CD4-positive, alpha-beta memory T cell (primary cell): ENCODE results near the gene ATP4B. TPM values are rescaled to one million over a fixed set of nuclear protein-coding genes. Genes with fewer than 3 reads are reported as not detected.

ENCODE experiments used
- CTCF ChIA-PET: fragments of 350-600 bp; sonication (Branson Sonifier 250); formaldehyde crosslinking; loops from one replicate; lab custom pipeline; 2021; ENCODE audit warnings: inconsistent platforms; ENCODE audit not compliant: partially characterized antibody; lab: Charles Lee
- POLR2A ChIA-PET: fragments of 350-600 bp; sonication (Branson Sonifier 250); formaldehyde crosslinking; loops from one replicate; lab custom pipeline; 2021; ENCODE audit not compliant: partially characterized antibody; lab: Charles Lee
- DNase-seq, 5 donors: peaks; one replicate each; pipeline versions ENCODE4 v3.0.0 to v3.0.0-alpha.2; 2020 to 2022; ENCODE audit warnings: mixed read lengths in 1 of 5
- H3K27ac ChIP-seq: one replicate; pipeline ENCODE4 v1.7.0; 2013; ENCODE audit warnings: low read depth, low read length
- H3K27me3 ChIP-seq: 2 replicates; pipeline ENCODE4 v1.7.0; 2013; ENCODE audit warnings: mild to moderate bottlenecking, low read length, moderate library complexity; ENCODE audit not compliant: insufficient read depth
- H3K36me3 ChIP-seq: 2 replicates; pipeline ENCODE4 v1.7.0; 2013; ENCODE audit warnings: mild to moderate bottlenecking, low read length, moderate library complexity; ENCODE audit not compliant: insufficient read depth
- H3K4me1 ChIP-seq: 2 replicates; pipeline ENCODE4 v1.7.0; 2013; ENCODE audit warnings: mild to moderate bottlenecking, low read length, moderate library complexity; ENCODE audit not compliant: insufficient read depth
- H3K4me3 ChIP-seq, 2 donors: one replicate each; pipeline ENCODE4 v1.7.0; 2013; ENCODE audit warnings: low read length in 2 of 2, mild to moderate bottlenecking in 1 of 2
- H3K9me3 ChIP-seq, 2 donors: one replicate each; pipeline ENCODE4 v1.7.0; 2013; ENCODE audit warnings: low read length in 2 of 2, control low read depth in 1 of 2; ENCODE audit not compliant: control insufficient read depth in 1 of 2
- H3K27ac Mint-ChIP-seq, 7 donors: one replicate each; pipeline ENCODE4 v1.8.0; 2020 to 2021; ENCODE audit warnings: mixed read lengths in 7 of 7, mild to moderate bottlenecking in 6 of 7, inconsistent platforms in 3 of 7, moderate library complexity in 3 of 7
- H3K27me3 Mint-ChIP-seq, 2 donors: one replicate each; pipeline ENCODE4 v1.8.0; 2020 to 2021; ENCODE audit warnings: mixed read lengths in 2 of 2
- H3K36me3 Mint-ChIP-seq, 2 donors: one replicate each; pipeline ENCODE4 v1.8.0; 2020 to 2021; ENCODE audit warnings: mixed read lengths in 2 of 2, inconsistent platforms in 1 of 2, mild to moderate bottlenecking in 1 of 2
- H3K4me1 Mint-ChIP-seq, 4 donors: one replicate each; pipeline ENCODE4 v1.8.0; 2020 to 2021; ENCODE audit warnings: mixed read lengths in 4 of 4, mild to moderate bottlenecking in 1 of 4
- H3K4me3 Mint-ChIP-seq, 8 donors: one replicate each; pipeline ENCODE4 v1.8.0; 2020 to 2021; ENCODE audit warnings: mixed read lengths in 8 of 8, mild to moderate bottlenecking in 7 of 8, moderate library complexity in 6 of 8, inconsistent platforms in 3 of 8
- H3K9me3 Mint-ChIP-seq, 8 donors: one replicate each; pipeline ENCODE4 v1.8.0; 2020 to 2021; ENCODE audit warnings: mixed read lengths in 8 of 8, mild to moderate bottlenecking in 5 of 8, inconsistent platforms in 3 of 8, moderate library complexity in 1 of 8
- intact Hi-C: fragments of 100-400 bp; cut with micrococcal nuclease; formaldehyde crosslinking; loops from one replicate; pipeline ENCODE4 v1.15.1; 2023
- polyA plus RNA-seq, 2 donors: library from polyadenylated mRNA; unstranded; fragments of 300-500 nt; fragmentation: Illumina TruSeq; gene quantifications; one replicate each; pipeline ENCODE4 v1.2.3, GENCODE V29; 2021
- total RNA-seq, 2 experiments: library from RNA; stranded (reverse); gene quantifications; one replicate each; pipeline ENCODE4 v1.2.3, GENCODE V29; 2021

The ATP4B gene
- total and polyA plus RNA-seq, 4 experiments from 2014 or later: 0.21 TPM; not detected in 3

DNA sequence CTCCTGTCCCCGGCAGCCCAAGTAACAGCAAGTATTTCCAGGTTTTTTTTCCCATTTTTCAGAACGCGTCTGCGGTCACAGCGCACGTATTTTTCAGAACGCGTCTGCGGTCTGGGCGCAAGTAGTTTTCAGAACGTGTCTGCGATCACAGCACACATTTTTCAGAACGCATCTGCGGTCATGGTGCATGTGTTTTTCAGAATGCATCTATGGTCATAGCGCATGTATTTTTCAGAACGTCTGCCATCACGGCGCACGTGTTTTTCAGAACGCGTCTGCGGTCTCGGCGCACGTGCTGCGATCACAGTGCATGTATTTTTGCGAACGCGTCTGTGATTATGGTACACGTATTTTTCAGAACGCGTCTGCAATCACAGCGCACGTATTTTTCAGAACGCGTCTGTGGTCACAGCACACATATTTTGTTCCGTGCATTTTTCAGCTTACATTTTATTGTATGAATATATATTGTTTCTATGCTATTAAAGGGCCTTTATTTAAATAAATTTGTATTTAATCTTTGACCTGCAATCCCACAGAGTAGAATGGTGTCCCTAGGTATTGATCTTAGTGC lies 19.7 kb downstream of the ATP4B start:
- peaks cover 0 to 15% (median 0%) of the 10 kb centered on the region in 8 donors for H3K9me3 Mint-ChIP-seq
- Histone ChIP-seq H3K27me3 (no peaks in the 10 kb centered on the region), H3K36me3 (peaks cover 44% of the 10 kb centered on the region), H3K4me3 (no peak overlapping the region), H3K4me1 (no peaks in the 10 kb centered on the region), H3K9me3 (no peaks in the 10 kb centered on the region), H3K27ac (no peak overlapping the region)
- H3K27ac Mint-ChIP-seq: no peak overlapping the region
- DNase-seq: no peak
- no peak overlapping the region for H3K4me3 Mint-ChIP-seq
- H3K36me3 Mint-ChIP-seq: peaks cover 72 to 75% of the 10 kb centered on the region in 2 donors
- peaks cover 0 to 5% (median under 1%) of the 10 kb centered on the region in 4 donors for H3K4me1 Mint-ChIP-seq
- intact Hi-C loops: loop anchor here (5.0 kb wide), 1 partner anchor 279 kb away; no protein-coding TSS in a partner anchor
- no peaks in the 10 kb centered on the region for H3K27me3 Mint-ChIP-seq
- POLR2A ChIA-PET: no interaction called here
- CTCF ChIA-PET: no interaction called here

DNA sequence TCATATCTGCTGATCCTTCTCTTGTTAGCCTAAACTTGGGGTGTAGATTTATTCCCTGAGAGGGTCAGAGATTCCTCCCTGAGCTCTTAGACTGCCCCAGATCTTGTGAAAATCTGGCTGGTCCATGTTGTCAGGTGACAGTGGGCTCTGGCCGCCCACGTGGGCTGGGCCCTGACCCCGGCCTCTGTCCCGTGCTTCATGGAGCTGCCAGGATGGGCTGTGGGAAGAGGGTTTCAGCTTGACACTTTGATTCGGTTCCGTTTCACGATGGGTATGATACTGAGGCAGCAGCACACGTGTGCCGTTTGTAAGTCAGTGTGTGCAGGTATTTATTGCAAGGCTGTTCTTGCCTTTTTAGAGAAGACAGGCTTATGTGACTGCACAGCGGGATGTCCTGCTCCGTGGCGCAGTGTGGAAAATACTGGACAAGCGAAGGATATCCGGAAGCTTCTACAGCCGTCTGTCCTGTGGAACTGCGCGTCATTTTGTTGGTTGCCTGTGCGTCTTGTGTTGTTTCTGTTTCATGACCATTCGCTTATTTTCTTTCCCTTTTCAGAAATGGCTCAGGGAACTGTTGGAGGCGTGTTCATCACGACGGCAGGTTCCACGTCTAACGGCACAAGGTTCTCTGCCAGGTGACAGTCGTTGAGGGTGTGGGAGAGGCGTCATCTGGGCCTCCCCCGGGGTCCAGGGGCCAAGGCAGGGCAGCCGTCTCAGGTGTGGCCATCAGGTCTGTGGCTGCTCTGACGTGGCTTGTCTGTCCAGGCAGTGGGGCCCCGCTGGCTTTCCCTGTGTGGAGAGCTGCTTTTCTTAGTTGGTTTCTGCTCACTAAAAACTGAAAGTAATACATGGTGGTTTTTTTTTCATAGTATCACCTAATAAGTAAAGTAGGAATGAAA lies 20.5 kb downstream of the ATP4B start:
- no peak for DNase-seq
- H3K27ac Mint-ChIP-seq: no peak overlapping the region
- H3K36me3 Mint-ChIP-seq: peaks cover 78 to 81% of the 10 kb centered on the region in 2 donors
- no peaks in the 10 kb centered on the region for H3K4me1 ChIP-seq
- no peaks in the 10 kb centered on the region for H3K9me3 ChIP-seq
- H3K27me3 Mint-ChIP-seq: no peaks in the 10 kb centered on the region
- H3K4me1 Mint-ChIP-seq: peaks cover 0 to 5% (median under 1%) of the 10 kb centered on the region in 4 donors
- H3K9me3 Mint-ChIP-seq: peaks cover 0 to 14% (median 0%) of the 10 kb centered on the region in 8 donors
- no peaks in the 10 kb centered on the region for H3K27me3 ChIP-seq
- intact Hi-C loops: loop anchor here (5.0 kb wide), 1 partner anchor 280 kb away; no protein-coding TSS in a partner anchor
- no peak overlapping the region for H3K27ac ChIP-seq
- H3K36me3 ChIP-seq: peaks cover 44% of the 10 kb centered on the region
- no peak overlapping the region for H3K4me3 ChIP-seq
- H3K4me3 Mint-ChIP-seq: no peak overlapping the region
- POLR2A ChIA-PET: no interaction called here
- CTCF ChIA-PET: no interaction called here

DNA sequence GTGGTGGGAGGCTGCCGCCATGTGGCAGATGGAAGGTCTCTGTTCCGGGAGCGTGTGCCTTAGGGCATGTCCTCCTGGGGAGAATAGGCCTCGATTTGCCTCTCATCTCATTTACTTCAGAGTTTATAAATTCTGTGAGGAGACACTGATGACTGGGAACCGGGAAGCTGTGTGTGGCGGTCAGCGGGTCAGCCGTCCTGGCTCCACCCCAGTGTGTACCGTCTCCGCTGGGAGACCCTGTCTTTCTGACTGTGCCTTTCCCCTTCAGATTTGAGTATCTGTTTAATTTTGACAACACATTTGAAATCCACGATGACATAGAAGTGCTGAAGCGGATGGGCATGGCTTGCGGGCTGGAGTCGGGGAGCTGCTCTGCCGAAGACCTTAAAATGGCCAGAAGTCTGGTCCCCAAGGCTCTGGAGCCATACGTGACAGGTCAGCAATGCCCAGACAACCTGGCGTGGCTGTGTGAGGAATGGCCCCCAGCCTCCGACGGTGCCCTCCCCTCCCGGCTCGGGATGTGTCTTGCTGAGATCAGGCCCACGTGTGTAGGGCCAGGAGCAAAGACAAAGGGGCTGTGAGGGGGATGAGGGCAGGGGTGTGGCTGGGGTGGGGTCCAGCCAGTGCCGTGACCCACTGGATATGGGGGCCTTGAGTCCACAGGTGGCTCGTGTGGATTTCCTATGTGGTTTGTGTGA lies 21.6 kb downstream of the ATP4B start:
- intact Hi-C loops: loop anchor here (5.0 kb wide), 1 partner anchor 281 kb away; no protein-coding TSS in a partner anchor
- CTCF ChIA-PET: no interaction called here
- no peak overlapping the region for H3K27ac Mint-ChIP-seq

DNA sequence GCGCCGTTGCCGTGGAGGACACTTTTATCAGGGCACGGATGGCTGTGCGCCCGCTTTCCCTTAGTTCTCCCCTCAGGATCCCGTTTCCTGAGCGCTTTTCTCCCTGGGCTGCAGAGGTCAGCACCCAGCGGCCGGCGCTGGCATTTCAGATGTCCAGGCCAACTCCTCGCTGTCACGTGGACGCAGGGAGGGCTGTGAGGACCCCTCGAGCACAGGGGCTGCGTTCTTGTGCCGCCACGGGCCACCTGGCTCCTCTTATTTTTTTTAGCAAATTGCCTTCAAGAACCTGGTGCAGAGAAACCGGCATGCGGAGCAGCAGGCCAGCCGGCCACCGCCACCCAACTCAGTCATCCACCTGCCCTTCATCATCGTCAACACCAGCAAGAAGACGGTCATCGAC lies 22.3 kb downstream of the ATP4B start:
- Histone ChIP-seq H3K4me1 (no peaks in the 10 kb centered on the region), H3K27ac (no peak overlapping the region), H3K9me3 (no peaks in the 10 kb centered on the region), H3K27me3 (no peaks in the 10 kb centered on the region), H3K4me3 (no peak overlapping the region), H3K36me3 (peaks cover 49% of the 10 kb centered on the region)
- Mint-ChIP-seq H3K4me3 (no peak overlapping the region), H3K9me3 (peaks cover 0 to 5% (median 0%) of the 10 kb centered on the region in 8 donors), H3K36me3 (peaks cover 77% of the 10 kb centered on the region in 2 donors), H3K27ac (no peak overlapping the region), H3K27me3 (no peaks in the 10 kb centered on the region), H3K4me1 (peaks cover 0 to 5% (median under 1%) of the 10 kb centered on the region in 4 donors)
- CTCF ChIA-PET: no interaction called here
- intact Hi-C loops: loop anchor here (5.0 kb wide), 1 partner anchor 282 kb away; no protein-coding TSS in a partner anchor
- POLR2A ChIA-PET: no interaction called here
- DNase-seq: no peak

More for the DNA sequence above, 21.6 kb downstream of the ATP4B start:
- no peak overlapping the region for H3K27ac ChIP-seq
- POLR2A ChIA-PET: no interaction called here
- no peaks in the 10 kb centered on the region for H3K27me3 Mint-ChIP-seq
- peaks cover 0 to 5% (median under 1%) of the 10 kb centered on the region in 4 donors for H3K4me1 Mint-ChIP-seq
- H3K4me3 Mint-ChIP-seq: no peak overlapping the region
- peaks cover 77% of the 10 kb centered on the region in 2 donors for H3K36me3 Mint-ChIP-seq
- H3K9me3 Mint-ChIP-seq: peaks cover 0 to 7% (median 0%) of the 10 kb centered on the region in 8 donors
- no peak overlapping the region for H3K4me3 ChIP-seq
- H3K4me1 ChIP-seq: no peaks in the 10 kb centered on the region
- H3K27me3 ChIP-seq: no peaks in the 10 kb centered on the region
- no peak for DNase-seq
- H3K9me3 ChIP-seq: no peaks in the 10 kb centered on the region
- H3K36me3 ChIP-seq: peaks cover 49% of the 10 kb centered on the region

DNA sequence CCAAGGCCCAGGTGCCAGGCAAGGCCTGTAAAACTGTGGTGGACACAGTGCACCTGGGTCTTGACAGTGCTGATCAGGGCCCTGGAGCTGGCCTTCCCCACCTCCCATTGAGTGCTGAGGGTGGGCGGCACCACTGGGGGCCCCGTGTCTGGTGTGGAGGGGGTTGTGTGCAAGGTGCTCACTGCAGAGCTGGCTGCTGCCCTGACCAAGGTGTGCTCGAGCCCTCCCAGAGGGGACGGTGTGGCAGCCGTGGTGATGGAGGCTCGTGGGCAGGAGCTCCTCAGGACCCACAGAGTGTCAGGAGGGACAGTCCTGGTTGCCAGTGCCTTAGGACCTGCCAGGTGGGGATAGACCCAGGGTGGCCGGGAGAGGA lies 23.0 kb downstream of the ATP4B start:
- H3K27ac ChIP-seq: no peak overlapping the region
- H3K36me3 ChIP-seq: peaks cover 49% of the 10 kb centered on the region
- H3K4me3 Mint-ChIP-seq: no peak overlapping the region

DNA sequence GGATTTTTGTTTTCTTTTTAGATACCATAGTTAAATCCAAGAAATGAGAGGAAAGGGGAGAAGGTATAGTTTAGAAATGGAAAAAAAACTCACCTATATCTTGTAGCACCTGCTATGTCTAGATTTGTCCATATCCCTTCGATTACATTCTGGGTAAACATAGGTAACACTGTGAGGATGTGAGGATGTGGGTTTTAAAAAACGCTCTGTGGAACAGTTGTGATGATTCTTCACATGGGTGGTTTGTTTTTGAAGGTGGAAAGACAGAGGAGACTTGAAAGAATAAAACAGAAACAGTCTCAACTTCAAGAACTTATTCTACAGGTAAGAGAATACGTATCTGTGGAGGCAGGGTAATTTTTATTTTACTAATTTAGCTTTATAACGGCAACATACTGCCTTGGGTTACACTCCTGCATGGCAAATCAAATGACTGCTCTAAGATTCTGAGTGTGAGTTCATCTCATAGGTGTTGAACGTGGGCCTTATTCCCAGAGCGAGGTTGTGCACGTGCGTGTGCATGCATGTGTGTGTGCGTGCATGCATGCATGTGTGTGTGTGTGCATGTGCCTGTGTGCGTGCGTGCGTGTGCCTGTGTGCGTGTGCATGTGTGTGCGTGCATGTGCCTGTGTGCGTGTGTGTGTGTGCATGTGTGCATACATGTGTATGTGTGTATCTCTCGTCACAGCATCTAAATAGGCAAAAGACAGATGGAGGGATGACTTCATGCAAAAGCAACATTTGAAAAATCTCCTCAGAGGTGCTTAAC lies 23.5 kb downstream of the ATP4B start:
- ChIA-PET POLR2A (no interaction called here), CTCF (no interaction called here)
- H3K4me3 Mint-ChIP-seq: peak overlapping the region in 1 of 8 donors; percentile 5
- Histone ChIP-seq H3K9me3 (no peaks in the 10 kb centered on the region), H3K27ac (no peak overlapping the region), H3K27me3 (no peaks in the 10 kb centered on the region), H3K4me3 (no peak overlapping the region), H3K36me3 (peaks cover 49% of the 10 kb centered on the region), H3K4me1 (no peaks in the 10 kb centered on the region)
- intact Hi-C loops: loop anchor here (5.0 kb wide), 1 partner anchor 283 kb away; no protein-coding TSS in a partner anchor
- peaks cover 0 to 3% (median 0%) of the 10 kb centered on the region in 8 donors for H3K9me3 Mint-ChIP-seq
- H3K4me1 Mint-ChIP-seq: peaks cover 0 to 5% (median under 1%) of the 10 kb centered on the region in 4 donors
- peaks cover 65 to 74% of the 10 kb centered on the region in 2 donors for H3K36me3 Mint-ChIP-seq
- peak overlapping the region in 2 of 7 donors; percentile 46 to 54 for H3K27ac Mint-ChIP-seq
- peak in 3 of 5 donors; percentile 4 to 14 (median 5) for DNase-seq
- H3K27me3 Mint-ChIP-seq: no peaks in the 10 kb centered on the region

More for the DNA sequence above, 23.0 kb downstream of the ATP4B start:
- ChIA-PET POLR2A (no interaction called here), CTCF (no interaction called here)
- H3K27ac Mint-ChIP-seq: no peak overlapping the region
- H3K27me3 ChIP-seq: no peaks in the 10 kb centered on the region
- no peaks in the 10 kb centered on the region for H3K9me3 ChIP-seq
- peaks cover 0 to 5% (median under 1%) of the 10 kb centered on the region in 4 donors for H3K4me1 Mint-ChIP-seq
- no peaks in the 10 kb centered on the region for H3K27me3 Mint-ChIP-seq
- peaks cover 0 to 3% (median 0%) of the 10 kb centered on the region in 8 donors for H3K9me3 Mint-ChIP-seq
- no peaks in the 10 kb centered on the region for H3K4me1 ChIP-seq
- no peak overlapping the region for H3K4me3 ChIP-seq
- intact Hi-C loops: loop anchor here (5.0 kb wide), 1 partner anchor 282 kb away; no protein-coding TSS in a partner anchor
- DNase-seq: no peak
- peaks cover 70 to 76% of the 10 kb centered on the region in 2 donors for H3K36me3 Mint-ChIP-seq
